Neural progenitor cell (in vitro differentiated cells): ENCODE results near the gene PLXNA4. TPM values are rescaled to one million over a fixed set of nuclear protein-coding genes. Genes with fewer than 3 reads are reported as not detected.
"Not testable (repeated sequence)": the region's sequence is repeated elsewhere in the genome, so short reads cannot be mapped to it uniquely, and the experiment has no call there.

Experiments
- DNase-seq: peaks from one replicate; pipeline ENCODE4 v3.0.0-alpha.2; 2016; ENCODE audit warnings: low spot score
- H2AFZ ChIP-seq: fragments of 200-600 bp; sonication (generic); replicated peaks from 2 replicates; pipeline ENCODE4 v1.6.1; 2016; ENCODE audit warnings: antibody characterized with exemption
- H3F3A ChIP-seq: fragments of 200-600 bp; sonication (generic); 2 replicates; pipeline ENCODE4 v1.6.1; 2016; ENCODE audit warnings: antibody characterized with exemption, low read depth
- H3K27ac ChIP-seq: fragments of 200-600 bp; sonication (generic); 2 replicates; pipeline ENCODE4 v1.5.1; 2016; ENCODE audit warnings: mild to moderate bottlenecking
- H3K27me3 ChIP-seq: fragments of 200-600 bp; sonication (generic); 2 replicates; pipeline ENCODE4 v1.6.1; 2016; ENCODE audit warnings: mild to moderate bottlenecking, moderate library complexity
- H3K36me3 ChIP-seq: fragments of 200-600 bp; sonication (generic); 2 replicates; pipeline ENCODE4 v1.5.1; 2016
- H3K4me1 ChIP-seq: fragments of 200-600 bp; sonication (generic); 2 replicates; pipeline ENCODE4 v1.6.1; 2016; ENCODE audit warnings: mixed run types
- H3K4me2 ChIP-seq: fragments of 200-600 bp; sonication (generic); 2 replicates; pipeline ENCODE4 v1.6.1; 2016
- H3K4me3 ChIP-seq: fragments of 200-600 bp; sonication (generic); 2 replicates; pipeline ENCODE4 v1.5.1; 2016
- H3K79me2 ChIP-seq: fragments of 200-600 bp; sonication (generic); 2 replicates; pipeline ENCODE4 v1.6.1; 2016; ENCODE audit warnings: low read depth
- H3K9ac ChIP-seq: fragments of 200-600 bp; sonication (generic); 2 replicates; pipeline ENCODE4 v1.6.1; 2016
- H3K9me3 ChIP-seq: fragments of 200-600 bp; sonication (generic); 2 replicates; pipeline ENCODE4 v1.5.1; 2016; ENCODE audit warnings: low read depth
- H4K20me1 ChIP-seq: fragments of 200-600 bp; sonication (generic); 2 replicates; pipeline ENCODE4 v1.6.1; 2016; ENCODE audit warnings: low read depth
- H3K27ac Mint-ChIP-seq: 3 replicates; pipeline ENCODE4 v1.8.0; 2021; ENCODE audit warnings: mixed read lengths
- H3K27me3 Mint-ChIP-seq: 2 replicates; pipeline ENCODE4 v1.8.0; 2022; ENCODE audit warnings: low read depth, mild to moderate bottlenecking, inconsistent platforms, moderate library complexity, mixed read lengths; ENCODE audit not compliant: insufficient read depth
- H3K36me3 Mint-ChIP-seq: 3 replicates; pipeline ENCODE4 v1.8.0; 2021; ENCODE audit warnings: mixed read lengths
- H3K4me1 Mint-ChIP-seq: 3 replicates; pipeline ENCODE4 v1.8.0; 2021; ENCODE audit warnings: mixed read lengths
- H3K4me3 Mint-ChIP-seq: 3 replicates; pipeline ENCODE4 v1.8.0; 2021; ENCODE audit warnings: mild to moderate bottlenecking, moderate library complexity, mixed read lengths
- H3K9me3 Mint-ChIP-seq: 3 replicates; pipeline ENCODE4 v1.8.0; 2020; ENCODE audit warnings: mixed read lengths
- CTCF ChIP-seq: fragments of 200-600 bp; sonication (generic); IDR thresholded peaks from 2 replicates; pipeline ENCODE4 v1.5.1; 2017; ENCODE audit warnings: antibody characterized with exemption, mild to moderate bottlenecking
- EZH2 ChIP-seq: fragments of 200-600 bp; sonication (generic); IDR thresholded peaks from 2 replicates; pipeline ENCODE4 v1.6.1; 2017; ENCODE audit warnings: antibody characterized with exemption, mild to moderate bottlenecking, moderate library complexity
- EZH2phosphoT487 ChIP-seq: fragments of 200-600 bp; sonication (generic); IDR thresholded peaks from 2 replicates; pipeline ENCODE4 v1.6.1; 2017; ENCODE audit warnings: antibody characterized with exemption
- total RNA-seq: library from RNA; depleted of rRNA; stranded (reverse); fragments of >200 nt; gene quantifications from 2 replicates; pipeline ENCODE4 v1.2.3, GENCODE V29; 2015; ENCODE audit warnings: low replicate concordance

The PLXNA4 gene
- total RNA-seq, 1 donor from 2014 or later, result 0.49 TPM

DNA sequence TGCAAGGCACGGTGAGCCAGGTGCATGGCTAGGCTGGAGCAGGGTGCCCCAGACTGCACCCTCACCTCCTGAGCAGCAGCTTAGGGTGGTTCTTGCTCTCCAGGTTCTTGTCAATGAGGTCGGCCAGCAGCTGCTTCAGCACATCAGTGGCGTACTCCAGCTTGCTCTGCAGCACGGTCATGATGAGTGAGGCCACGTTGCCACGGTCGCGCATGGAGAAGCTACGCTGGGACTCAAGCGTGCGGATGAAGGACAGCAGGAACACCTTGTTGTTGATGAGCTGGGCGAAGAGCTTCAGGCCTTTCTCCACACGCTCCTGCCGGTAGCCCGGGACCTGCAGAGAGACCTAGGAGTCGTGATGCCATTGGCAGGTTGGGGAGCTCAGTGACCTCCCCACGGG, 408.0 kb downstream of the PLXNA4 start:
- H3K27me3 Mint-ChIP-seq, result peaks cover 6% of the 10 kb centered on the region
- Histone ChIP-seq H4K20me1 (no peaks in the 10 kb centered on the region), H3K79me2 (no peaks in the 10 kb centered on the region), H2AFZ (no peak overlapping the region), H3F3A (no peaks in the 10 kb centered on the region), H3K9me3 (no peaks in the 10 kb centered on the region), H3K4me1 (peaks cover 8% of the 10 kb centered on the region), H3K27me3 (no peaks in the 10 kb centered on the region), H3K9ac (no peak overlapping the region), H3K4me3 (no peak overlapping the region), H3K36me3 (no peaks in the 10 kb centered on the region), H3K27ac (no peak overlapping the region), H3K4me2 (no peak overlapping the region)
- H3K9me3 Mint-ChIP-seq, result no peaks in the 10 kb centered on the region
- DNase-seq, result no peak
- no peak overlapping the region for H3K27ac Mint-ChIP-seq
- H3K36me3 Mint-ChIP-seq, result no peaks in the 10 kb centered on the region
- TF ChIP-seq EZH2, result no peak
- no peak for TF ChIP-seq CTCF
- TF ChIP-seq EZH2phosphoT487, result no peak
- H3K4me1 Mint-ChIP-seq, result peaks cover 10% of the 10 kb centered on the region
- H3K4me3 Mint-ChIP-seq, result no peak overlapping the region

DNA sequence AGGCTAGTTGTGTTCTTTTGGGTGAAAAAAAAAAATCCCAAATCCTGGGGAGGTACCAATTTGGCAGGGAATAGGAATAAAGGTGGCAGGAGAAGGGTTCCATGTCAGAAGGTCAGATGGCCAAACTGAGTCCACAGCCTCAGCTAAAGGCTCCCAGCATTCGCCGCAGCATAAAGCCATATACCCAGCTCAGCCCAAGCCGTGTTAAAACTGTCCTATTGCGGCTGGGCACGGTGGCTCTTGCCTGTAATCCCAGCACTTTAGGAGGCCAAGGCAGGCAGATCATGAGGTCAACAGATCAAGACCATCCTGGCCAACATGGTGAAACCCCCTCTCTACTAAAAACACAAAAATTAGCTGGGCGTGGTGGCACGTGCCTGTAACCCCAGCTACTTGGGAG, 410.6 kb downstream of the PLXNA4 start:
- not testable (repeated sequence) for H3K4me2 ChIP-seq, H3K9me3 Mint-ChIP-seq, H3K27me3 Mint-ChIP-seq, H3K27me3 ChIP-seq, H3K79me2 ChIP-seq, H3K27ac ChIP-seq, DNase-seq, H3F3A ChIP-seq, H3K9me3 ChIP-seq, H4K20me1 ChIP-seq, H3K4me3 Mint-ChIP-seq, H3K36me3 ChIP-seq, H3K9ac ChIP-seq, H3K36me3 Mint-ChIP-seq, H3K27ac Mint-ChIP-seq, H2AFZ ChIP-seq, H3K4me3 ChIP-seq
- peaks cover 31% of the 10 kb centered on the region for H3K4me1 Mint-ChIP-seq
- peaks cover 15% of the 10 kb centered on the region for H3K4me1 ChIP-seq

- Mint-ChIP-seq H3K27ac (no peak overlapping the region), H3K27me3 (peaks cover 7% of the 10 kb centered on the region), H3K4me3 (no peak overlapping the region), H3K36me3 (no peaks in the 10 kb centered on the region), H3K9me3 (no peaks in the 10 kb centered on the region), H3K4me1 (peaks cover 34% of the 10 kb centered on the region)
- DNase-seq, result no peak
- H3F3A ChIP-seq, result no peaks in the 10 kb centered on the region
- no peak overlapping the region for H3K4me2 ChIP-seq
- peaks cover 15% of the 10 kb centered on the region for H3K4me1 ChIP-seq
- H3K9me3 ChIP-seq, result no peaks in the 10 kb centered on the region
- H3K9ac ChIP-seq, result no peak overlapping the region
- H3K27ac ChIP-seq, result no peak overlapping the region
- no peak for TF ChIP-seq EZH2phosphoT487
- TF ChIP-seq EZH2, result no peak
- TF ChIP-seq CTCF, result no peak
- no peaks in the 10 kb centered on the region for H4K20me1 ChIP-seq
- no peak overlapping the region for H3K4me3 ChIP-seq
- no peaks in the 10 kb centered on the region for H3K36me3 ChIP-seq
- H2AFZ ChIP-seq, result no peak overlapping the region
- no peaks in the 10 kb centered on the region for H3K27me3 ChIP-seq
- no peaks in the 10 kb centered on the region for H3K79me2 ChIP-seq
Observed at GRCh38 chr7:132164558-132165125, 411.6 kb downstream of the PLXNA4 start.

GRCh38 chr7:132162556-132163144, 413.6 kb downstream of the PLXNA4 start:
- Histone ChIP-seq H3K27ac (no peak overlapping the region), H3K79me2 (no peaks in the 10 kb centered on the region), H4K20me1 (no peaks in the 10 kb centered on the region), H3K4me1 (peaks cover 15% of the 10 kb centered on the region), H3K9me3 (no peaks in the 10 kb centered on the region), H3F3A (no peaks in the 10 kb centered on the region), H3K4me3 (no peak overlapping the region), H3K36me3 (no peaks in the 10 kb centered on the region), H2AFZ (no peak overlapping the region), H3K9ac (no peak overlapping the region), H3K27me3 (no peaks in the 10 kb centered on the region), H3K4me2 (peak overlapping the region; percentile 3)
- H3K4me3 Mint-ChIP-seq, result no peak overlapping the region
- H3K36me3 Mint-ChIP-seq, result no peaks in the 10 kb centered on the region
- H3K9me3 Mint-ChIP-seq, result no peaks in the 10 kb centered on the region
- peaks cover 11% of the 10 kb centered on the region for H3K27me3 Mint-ChIP-seq
- TF ChIP-seq EZH2phosphoT487, result no peak
- peak overlapping the region; percentile 15 for H3K27ac Mint-ChIP-seq
- H3K4me1 Mint-ChIP-seq, result peaks cover 43% of the 10 kb centered on the region
- peak; percentile 31 for DNase-seq
